HEK293 (cell line): ENCODE results near the gene SMARCA2.

Experiments used
- CTCF ChIA-PET: fragments of 350-600 bp; formaldehyde crosslinking; extraction: SDS; loops from one replicate; lab custom pipeline; 2021; ENCODE audit warnings: antibody characterized with exemption; lab: Yijun Ruan, JAX
- POLR2A ChIA-PET: fragments of 300-600 bp; formaldehyde crosslinking; extraction: SDS; loops from one replicate; lab custom pipeline; 2020; ENCODE audit warnings: antibody characterized with exemption, inconsistent platforms; lab: Yijun Ruan, JAX
- H3K27ac ChIP-seq: fragments of 200-500 bp; sonication (Bioruptor generic); 2 replicates; pipeline ENCODE4 v1.5.1; 2014; ENCODE audit warnings: low read depth, low read length, control low read depth, inconsistent platforms; ENCODE audit errors: extremely low read depth
- H3K36me3 ChIP-seq, 2 experiments: fragments of 200-500 bp in 1 of 2; sonication (Bioruptor generic) in 1 of 2; 1 replicate in 1 of 2; 2 replicates in 1 of 2; pipeline ENCODE4 v1.5.1; 2014 to 2017; ENCODE audit warnings: inconsistent platforms in 2 of 2, low read length in 2 of 2; ENCODE audit not compliant: control insufficient read depth in 2 of 2, insufficient read depth in 1 of 2
- H3K4me1 ChIP-seq: fragments of 200-500 bp; sonication (Bioruptor generic); 2 replicates; pipeline ENCODE4 v1.5.1; 2014; ENCODE audit warnings: mild to moderate bottlenecking, low read length, inconsistent platforms; ENCODE audit not compliant: control insufficient read depth, insufficient read depth
- H3K4me3 ChIP-seq: 2 replicates; pipeline ENCODE4 v1.5.1; 2011; ENCODE audit warnings: low read depth, mild to moderate bottlenecking, control low read depth, low read length, moderate library complexity
- H3K9me3 ChIP-seq: fragments of 200-500 bp; sonication (Bioruptor generic); 2 replicates; pipeline ENCODE4 v1.5.1; 2014; ENCODE audit warnings: low read depth, low read length, inconsistent platforms; ENCODE audit not compliant: control insufficient read depth, insufficient read depth
- EGR2 ChIP-seq: fragments of 450-650 bp; formaldehyde crosslinking; IDR thresholded peaks from 2 replicates; pipeline ENCODE4 v1.5.1; 2016; ENCODE audit warnings: low read depth, missing biosample characterization, missing genetic modification characterization
- GLI2 ChIP-seq: fragments of 450-650 bp; formaldehyde crosslinking; IDR thresholded peaks from 2 replicates; pipeline ENCODE4; 2017; ENCODE audit warnings: missing biosample characterization, missing genetic modification characterization, low read depth, borderline replicate concordance
- GLI4 ChIP-seq: fragments of 450-650 bp; formaldehyde crosslinking; IDR thresholded peaks from 2 replicates; pipeline ENCODE4 v1.5.1; 2016; ENCODE audit warnings: missing biosample characterization, missing genetic modification characterization
- KLF16 ChIP-seq: fragments of 450-650 bp; formaldehyde crosslinking; IDR thresholded peaks from 2 replicates; pipeline ENCODE4 v1.5.1; 2017; ENCODE audit warnings: missing biosample characterization, missing genetic modification characterization
- MZF1 ChIP-seq: fragments of 450-650 bp; formaldehyde crosslinking; IDR thresholded peaks from 2 replicates; pipeline ENCODE4 v1.5.1; 2017; ENCODE audit warnings: missing biosample characterization, missing genetic modification characterization, borderline replicate concordance
- SP3 ChIP-seq: fragments of 450-650 bp; formaldehyde crosslinking; IDR thresholded peaks from 2 replicates; pipeline ENCODE4 v1.5.1; 2016; ENCODE audit warnings: missing biosample characterization, missing genetic modification characterization
- ZNF23 ChIP-seq: fragments of 450-650 bp; formaldehyde crosslinking; IDR thresholded peaks from 2 replicates; pipeline ENCODE4 v1.5.1; 2016; ENCODE audit warnings: missing biosample characterization, missing genetic modification characterization, borderline replicate concordance
- ZNF280D ChIP-seq: fragments of 450-650 bp; formaldehyde crosslinking; IDR thresholded peaks from 2 replicates; pipeline ENCODE4 v1.5.1; 2016; ENCODE audit warnings: missing biosample characterization, missing genetic modification characterization
- ZNF292 ChIP-seq: fragments of 450-650 bp; formaldehyde crosslinking; IDR thresholded peaks from 2 replicates; pipeline ENCODE4 v1.5.1; 2016; ENCODE audit warnings: low read depth, missing biosample characterization, missing genetic modification characterization, borderline replicate concordance
- ZNF449 ChIP-seq: fragments of 450-650 bp; formaldehyde crosslinking; IDR thresholded peaks from 2 replicates; pipeline ENCODE4 v1.5.1; 2017; ENCODE audit warnings: missing biosample characterization, mild to moderate bottlenecking, missing genetic modification characterization, moderate library complexity
- ZNF558 ChIP-seq: fragments of 450-650 bp; formaldehyde crosslinking; IDR thresholded peaks from 2 replicates; pipeline ENCODE4 v1.5.1; 2016; ENCODE audit warnings: missing biosample characterization, missing genetic modification characterization
- TF ChIP-seq, protein P1 (sequence below): fragments of 450-650 bp; formaldehyde crosslinking; conservative IDR thresholded peaks from 2 replicates; pipeline ENCODE4 v1.5.1; 2016; ENCODE audit warnings: low read depth, missing biosample characterization, missing genetic modification characterization
- TF ChIP-seq, protein P2 (sequence below): fragments of 450-650 bp; formaldehyde crosslinking; optimal IDR thresholded peaks from 2 replicates; pipeline ENCODE3; 2016; ENCODE audit warnings: missing biosample characterization, mild to moderate bottlenecking, missing genetic modification characterization
- TF ChIP-seq, protein P3 (sequence below): fragments of 450-650 bp; formaldehyde crosslinking; IDR thresholded peaks from 2 replicates; pipeline ENCODE4 v1.5.1; 2016; ENCODE audit warnings: missing biosample characterization, missing genetic modification characterization, borderline replicate concordance

SMARCA2 gene

DNA sequence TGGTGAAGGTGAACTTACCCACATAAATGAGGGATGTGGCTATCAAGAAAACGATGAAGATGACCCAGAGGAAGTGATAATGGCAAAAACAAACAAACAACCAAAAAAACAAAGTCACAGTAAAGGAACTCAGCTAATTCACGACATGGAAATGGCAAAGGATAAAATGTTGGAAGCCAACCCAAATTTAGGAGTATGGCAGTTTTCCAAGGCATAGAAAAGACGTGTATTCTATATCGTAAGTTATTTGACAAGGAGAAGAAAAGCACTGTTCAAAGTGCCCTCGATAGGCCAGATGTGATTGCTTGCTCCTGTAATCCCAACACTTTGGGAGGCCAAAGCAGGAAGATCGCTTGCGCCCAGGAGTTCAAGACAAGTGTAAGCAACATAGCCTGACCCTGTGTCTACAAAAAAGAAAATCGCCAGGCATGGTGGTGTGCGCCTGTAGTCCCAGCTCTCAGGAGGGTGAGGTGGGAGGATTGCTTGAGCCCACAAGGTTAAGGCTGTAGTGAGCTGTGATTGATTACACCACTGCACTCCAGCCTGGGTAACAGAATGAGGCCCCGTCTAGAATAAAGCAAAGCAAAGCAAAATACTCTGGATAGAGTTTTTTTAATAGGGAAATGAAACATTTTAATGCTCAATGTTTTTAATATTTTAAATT, 138.0 kb downstream of the SMARCA2 start:
- Histone ChIP-seq H3K36me3 (no peaks in the 10 kb centered on the region), H3K4me3 (no peak overlapping the region), H3K4me1 (peaks cover 3% of the 10 kb centered on the region; the same call in 1 of the 2 replicates), H3K27ac (no peak overlapping the region), H3K9me3 (no peaks in the 10 kb centered on the region)
- TF ChIP-seq KLF16 (tag by site-specific recombination) (no peak), ZNF558 (no peak), ZNF292 (tag by site-specific recombination) (no peak), ZNF23 (tag by site-specific recombination) (no peak), SP3 (no peak), GLI4 (no peak)
- TF ChIP-seq, protein P1, sequence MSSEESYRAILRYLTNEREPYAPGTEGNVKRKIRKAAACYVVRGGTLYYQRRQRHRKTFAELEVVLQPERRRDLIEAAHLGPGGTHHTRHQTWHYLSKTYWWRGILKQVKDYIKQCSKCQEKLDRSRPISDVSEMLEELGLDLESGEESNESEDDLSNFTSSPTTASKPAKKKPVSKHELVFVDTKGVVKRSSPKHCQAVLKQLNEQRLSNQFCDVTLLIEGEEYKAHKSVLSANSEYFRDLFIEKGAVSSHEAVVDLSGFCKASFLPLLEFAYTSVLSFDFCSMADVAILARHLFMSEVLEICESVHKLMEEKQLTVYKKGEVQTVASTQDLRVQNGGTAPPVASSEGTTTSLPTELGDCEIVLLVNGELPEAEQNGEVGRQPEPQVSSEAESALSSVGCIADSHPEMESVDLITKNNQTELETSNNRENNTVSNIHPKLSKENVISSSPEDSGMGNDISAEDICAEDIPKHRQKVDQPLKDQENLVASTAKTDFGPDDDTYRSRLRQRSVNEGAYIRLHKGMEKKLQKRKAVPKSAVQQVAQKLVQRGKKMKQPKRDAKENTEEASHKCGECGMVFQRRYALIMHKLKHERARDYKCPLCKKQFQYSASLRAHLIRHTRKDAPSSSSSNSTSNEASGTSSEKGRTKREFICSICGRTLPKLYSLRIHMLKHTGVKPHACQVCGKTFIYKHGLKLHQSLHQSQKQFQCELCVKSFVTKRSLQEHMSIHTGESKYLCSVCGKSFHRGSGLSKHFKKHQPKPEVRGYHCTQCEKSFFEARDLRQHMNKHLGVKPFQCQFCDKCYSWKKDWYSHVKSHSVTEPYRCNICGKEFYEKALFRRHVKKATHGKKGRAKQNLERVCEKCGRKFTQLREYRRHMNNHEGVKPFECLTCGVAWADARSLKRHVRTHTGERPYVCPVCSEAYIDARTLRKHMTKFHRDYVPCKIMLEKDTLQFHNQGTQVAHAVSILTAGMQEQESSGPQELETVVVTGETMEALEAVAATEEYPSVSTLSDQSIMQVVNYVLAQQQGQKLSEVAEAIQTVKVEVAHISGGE (tag by site-specific recombination) = no peak
- CTCF ChIA-PET = no interaction called here
- POLR2A ChIA-PET = no interaction called here

- TF ChIP-seq ZNF449 (tag by site-specific recombination) (no peak), ZNF280D (tag by site-specific recombination) (no peak), MZF1 (tag by site-specific recombination) (no peak), GLI2 (tag by site-specific recombination) (no peak), EGR2 (tag by site-specific recombination) (no peak)
- TF ChIP-seq, protein P2, sequence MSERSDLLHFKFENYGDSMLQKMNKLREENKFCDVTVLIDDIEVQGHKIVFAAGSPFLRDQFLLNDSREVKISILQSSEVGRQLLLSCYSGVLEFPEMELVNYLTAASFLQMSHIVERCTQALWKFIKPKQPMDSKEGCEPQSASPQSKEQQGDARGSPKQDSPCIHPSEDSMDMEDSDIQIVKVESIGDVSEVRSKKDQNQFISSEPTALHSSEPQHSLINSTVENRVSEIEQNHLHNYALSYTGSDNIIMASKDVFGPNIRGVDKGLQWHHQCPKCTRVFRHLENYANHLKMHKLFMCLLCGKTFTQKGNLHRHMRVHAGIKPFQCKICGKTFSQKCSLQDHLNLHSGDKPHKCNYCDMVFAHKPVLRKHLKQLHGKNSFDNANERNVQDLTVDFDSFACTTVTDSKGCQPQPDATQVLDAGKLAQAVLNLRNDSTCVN (tag by site-specific recombination) = no peak
- TF ChIP-seq, protein P3, sequence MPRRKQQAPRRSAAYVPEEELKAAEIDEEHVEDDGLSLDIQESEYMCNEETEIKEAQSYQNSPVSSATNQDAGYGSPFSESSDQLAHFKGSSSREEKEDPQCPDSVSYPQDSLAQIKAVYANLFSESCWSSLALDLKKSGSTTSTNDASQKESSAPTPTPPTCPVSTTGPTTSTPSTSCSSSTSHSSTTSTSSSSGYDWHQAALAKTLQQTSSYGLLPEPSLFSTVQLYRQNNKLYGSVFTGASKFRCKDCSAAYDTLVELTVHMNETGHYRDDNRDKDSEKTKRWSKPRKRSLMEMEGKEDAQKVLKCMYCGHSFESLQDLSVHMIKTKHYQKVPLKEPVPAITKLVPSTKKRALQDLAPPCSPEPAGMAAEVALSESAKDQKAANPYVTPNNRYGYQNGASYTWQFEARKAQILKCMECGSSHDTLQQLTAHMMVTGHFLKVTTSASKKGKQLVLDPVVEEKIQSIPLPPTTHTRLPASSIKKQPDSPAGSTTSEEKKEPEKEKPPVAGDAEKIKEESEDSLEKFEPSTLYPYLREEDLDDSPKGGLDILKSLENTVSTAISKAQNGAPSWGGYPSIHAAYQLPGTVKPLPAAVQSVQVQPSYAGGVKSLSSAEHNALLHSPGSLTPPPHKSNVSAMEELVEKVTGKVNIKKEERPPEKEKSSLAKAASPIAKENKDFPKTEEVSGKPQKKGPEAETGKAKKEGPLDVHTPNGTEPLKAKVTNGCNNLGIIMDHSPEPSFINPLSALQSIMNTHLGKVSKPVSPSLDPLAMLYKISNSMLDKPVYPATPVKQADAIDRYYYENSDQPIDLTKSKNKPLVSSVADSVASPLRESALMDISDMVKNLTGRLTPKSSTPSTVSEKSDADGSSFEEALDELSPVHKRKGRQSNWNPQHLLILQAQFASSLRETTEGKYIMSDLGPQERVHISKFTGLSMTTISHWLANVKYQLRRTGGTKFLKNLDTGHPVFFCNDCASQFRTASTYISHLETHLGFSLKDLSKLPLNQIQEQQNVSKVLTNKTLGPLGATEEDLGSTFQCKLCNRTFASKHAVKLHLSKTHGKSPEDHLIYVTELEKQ = no peak
- TF ChIP-seq, protein P1 (tag by site-specific recombination) = no peak
- ChIA-PET CTCF (no interaction called here), POLR2A (no interaction called here)
- no peaks in the 10 kb centered on the region for H3K36me3 ChIP-seq
- H3K9me3 ChIP-seq = no peaks in the 10 kb centered on the region
- H3K27ac ChIP-seq = no peak overlapping the region
- H3K4me3 ChIP-seq = no peak overlapping the region
- H3K4me1 ChIP-seq = peaks cover 3% of the 10 kb centered on the region; the same call in 1 of the 2 replicates
Measured at GRCh38 chr9:2153630-2154217, 138.6 kb downstream of the SMARCA2 start.
